ENCODE measurements around the gene DIP2B. TPM values are rescaled to one million over a fixed set of nuclear protein-coding genes. Genes with fewer than 3 reads are reported as not detected.
A peak's percentile ranks its signal among the peaks of the same experiment; 100 is the strongest.

DIP2B gene
- total and polyA plus RNA-seq, 10 donors: 5.6 to 96.4 (median 61.6) TPM

DNA sequence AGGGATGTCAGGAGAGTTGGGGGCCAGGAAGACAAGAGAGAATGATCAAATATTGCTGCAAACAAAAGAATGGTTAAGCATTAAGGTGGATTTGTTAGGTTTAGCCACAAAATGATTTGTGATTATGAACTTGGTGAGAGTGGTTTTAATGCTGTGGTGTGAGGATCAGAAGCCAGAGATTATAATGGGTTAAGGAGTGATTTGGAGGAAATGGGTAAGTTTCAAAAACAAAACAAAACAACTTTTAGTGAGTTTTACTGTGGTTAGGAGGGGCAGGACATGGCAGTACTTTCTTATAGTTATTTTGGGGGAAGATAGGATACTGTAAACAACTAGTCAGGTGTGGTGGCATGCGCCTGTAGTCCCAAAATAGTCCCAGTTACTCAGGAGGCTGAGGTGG lies 24.0 kb downstream of the DIP2B start:
- no peak for TF ChIP-seq POLR2A (IDR thresholded peaks at IDR 0.05)
- TF ChIP-seq, protein P1, sequence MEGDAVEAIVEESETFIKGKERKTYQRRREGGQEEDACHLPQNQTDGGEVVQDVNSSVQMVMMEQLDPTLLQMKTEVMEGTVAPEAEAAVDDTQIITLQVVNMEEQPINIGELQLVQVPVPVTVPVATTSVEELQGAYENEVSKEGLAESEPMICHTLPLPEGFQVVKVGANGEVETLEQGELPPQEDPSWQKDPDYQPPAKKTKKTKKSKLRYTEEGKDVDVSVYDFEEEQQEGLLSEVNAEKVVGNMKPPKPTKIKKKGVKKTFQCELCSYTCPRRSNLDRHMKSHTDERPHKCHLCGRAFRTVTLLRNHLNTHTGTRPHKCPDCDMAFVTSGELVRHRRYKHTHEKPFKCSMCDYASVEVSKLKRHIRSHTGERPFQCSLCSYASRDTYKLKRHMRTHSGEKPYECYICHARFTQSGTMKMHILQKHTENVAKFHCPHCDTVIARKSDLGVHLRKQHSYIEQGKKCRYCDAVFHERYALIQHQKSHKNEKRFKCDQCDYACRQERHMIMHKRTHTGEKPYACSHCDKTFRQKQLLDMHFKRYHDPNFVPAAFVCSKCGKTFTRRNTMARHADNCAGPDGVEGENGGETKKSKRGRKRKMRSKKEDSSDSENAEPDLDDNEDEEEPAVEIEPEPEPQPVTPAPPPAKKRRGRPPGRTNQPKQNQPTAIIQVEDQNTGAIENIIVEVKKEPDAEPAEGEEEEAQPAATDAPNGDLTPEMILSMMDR (IDR thresholded peaks at IDR 0.05 in 8 of 11, conservative IDR thresholded peaks at IDR 0.05 in 3 of 11): no peak
- no peak for TF ChIP-seq POLR2AphosphoS5 (IDR thresholded peaks at IDR 0.05)
- peaks cover 28 to 98% (median 66%) of the 10 kb centered on the region in 6 donors for H3K4me1 ChIP-seq

DNA sequence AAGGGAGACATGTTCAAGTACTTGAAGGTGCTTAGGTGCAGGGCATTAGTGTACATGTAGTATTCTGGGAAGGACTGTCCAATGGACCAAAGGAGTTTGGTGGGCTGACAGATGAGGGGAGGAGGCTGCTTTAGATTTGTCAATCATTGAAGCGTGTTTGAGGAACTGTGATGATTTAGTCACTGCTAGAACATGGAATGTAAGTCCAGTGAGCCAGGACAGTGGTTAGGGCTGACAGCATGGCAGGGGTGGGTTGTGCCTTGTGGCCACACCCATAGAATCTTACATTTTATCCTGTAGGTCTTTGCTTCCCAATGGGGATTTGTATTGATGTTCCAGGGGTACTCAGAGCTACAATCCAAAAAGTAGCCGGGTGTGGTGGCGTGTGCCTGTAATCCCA lies 24.6 kb downstream of the DIP2B start:
- H3K36me3 ChIP-seq: peaks cover 0 to 14% (median 0%) of the 10 kb centered on the region in 6 donors

More for the DNA sequence above, 24.0 kb downstream of the DIP2B start:
- H3K27me3 ChIP-seq (replicated peaks in 1 of 7): no peaks in the 10 kb centered on the region
- WGBS, 5 donors: 75 to 88% (median 82%) methylated on average over 1 of the region's 1 CpG
- peak overlapping the region in 2 of 8 donors; percentile 1 to 41 for H3K27ac ChIP-seq
- intact Hi-C loops (cut with DNase I; ENCODE audit: low total_unique reads): no loop called here
- peaks cover 0 to 16% (median 0%) of the 10 kb centered on the region in 6 donors for H3K36me3 ChIP-seq
- H3K9me3 ChIP-seq: no peaks in the 10 kb centered on the region
- H3K4me3 ChIP-seq: no peak overlapping the region
- DNase-seq: no peak

DNA sequence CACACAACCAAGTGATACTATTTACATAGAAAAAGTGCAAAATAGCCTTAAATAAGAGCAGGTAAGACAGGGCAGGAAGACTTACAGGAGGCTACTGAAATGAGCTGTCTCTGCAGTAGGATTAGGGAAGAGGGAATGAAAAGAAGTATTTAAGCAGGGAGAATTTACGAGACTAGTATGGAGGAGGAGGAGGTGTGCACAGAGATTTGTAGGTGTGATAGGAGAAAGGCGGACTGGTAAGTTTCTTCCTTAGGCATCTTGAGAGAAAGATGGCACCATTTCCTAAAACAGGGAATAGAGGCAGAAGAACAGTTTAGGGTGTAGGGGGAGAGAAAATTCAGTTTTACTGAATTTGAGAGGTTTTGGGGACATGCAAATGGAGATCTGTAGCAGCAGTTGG lies 25.7 kb downstream of the DIP2B start:
- no peak for DNase-seq
- Histone ChIP-seq H3K4me1 (peaks cover 27 to 97% (median 68%) of the 10 kb centered on the region in 6 donors), H3K4me3 (no peak overlapping the region), H3K27me3 (replicated peaks in 1 of 7) (no peaks in the 10 kb centered on the region), H3K9me3 (no peaks in the 10 kb centered on the region), H3K36me3 (peaks cover 0 to 7% (median 0%) of the 10 kb centered on the region in 6 donors), H3K27ac (peak overlapping the region in 2 of 8 donors; percentile 81 to 82)
- 92 to 98% (median 96%) methylated on average over 2 of the region's 2 CpGs for WGBS, 5 donors
- no peak for TF ChIP-seq POLR2AphosphoS5 (IDR thresholded peaks at IDR 0.05)
- TF ChIP-seq POLR2A (IDR thresholded peaks at IDR 0.05): no peak
- TF ChIP-seq, protein P1 (IDR thresholded peaks at IDR 0.05 in 8 of 11, conservative IDR thresholded peaks at IDR 0.05 in 3 of 11): no peak
- intact Hi-C loops (cut with DNase I; ENCODE audit: low total_unique reads): no loop called here

More for the DNA sequence above, 24.6 kb downstream of the DIP2B start:
- Histone ChIP-seq H3K4me3 (no peak overlapping the region), H3K27me3 (replicated peaks in 1 of 7) (no peaks in the 10 kb centered on the region), H3K9me3 (no peaks in the 10 kb centered on the region), H3K4me1 (peaks cover 28 to 98% (median 67%) of the 10 kb centered on the region in 6 donors), H3K27ac (peak overlapping the region in 1 of 8 donors; percentile 41)
- no peak for DNase-seq
- WGBS, 5 donors: 76 to 92% (median 85%) methylated on average over 3 of the region's 3 CpGs
- intact Hi-C loops (cut with DNase I; ENCODE audit: low total_unique reads): no loop called here
- TF ChIP-seq, protein P1 (IDR thresholded peaks at IDR 0.05 in 8 of 11, conservative IDR thresholded peaks at IDR 0.05 in 3 of 11): no peak
- TF ChIP-seq POLR2AphosphoS5 (IDR thresholded peaks at IDR 0.05): peak in 1 of 3 donors; percentile 4

DNA sequence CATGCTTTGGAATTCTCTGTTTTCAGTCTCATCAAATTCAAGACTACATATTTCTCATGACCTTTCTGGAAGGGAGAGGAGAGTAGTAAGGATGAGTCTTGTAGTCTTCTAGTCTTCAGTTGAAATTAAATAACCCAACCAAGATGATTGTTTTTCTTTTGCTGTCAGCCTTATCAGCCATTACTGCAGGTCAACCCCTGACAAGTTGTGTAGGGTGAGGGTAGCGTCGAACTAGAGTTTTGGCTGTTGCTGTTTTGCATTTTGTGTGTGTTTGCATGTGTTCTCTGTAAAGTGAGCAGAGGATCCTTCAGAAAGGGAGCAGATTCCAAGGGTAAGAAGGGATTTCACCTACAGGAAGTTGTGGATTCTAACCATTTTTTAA lies 28.4 kb downstream of the DIP2B start:
- Histone ChIP-seq H3K9me3 (no peaks in the 10 kb centered on the region), H3K27me3 (replicated peaks in 1 of 7) (no peaks in the 10 kb centered on the region), H3K4me1 (peaks cover 29 to 93% (median 64%) of the 10 kb centered on the region in 6 donors), H3K27ac (peak overlapping the region; percentile 58 to 82 (median 78)), H3K36me3 (peaks cover 0 to 14% (median 0%) of the 10 kb centered on the region in 6 donors), H3K4me3 (no peak overlapping the region)
- WGBS, 5 donors: 77 to 89% (median 81%) methylated on average over 2 of the region's 2 CpGs
- no peak for TF ChIP-seq POLR2A (IDR thresholded peaks at IDR 0.05)
- TF ChIP-seq, protein P1 (IDR thresholded peaks at IDR 0.05 in 8 of 11, conservative IDR thresholded peaks at IDR 0.05 in 3 of 11): no peak
- no peak for TF ChIP-seq POLR2AphosphoS5 (IDR thresholded peaks at IDR 0.05)
- intact Hi-C loops (cut with DNase I; ENCODE audit: low total_unique reads): no loop called here
- no peak for DNase-seq

Measured in spleen (tissue), 11 donors.